Ascending aorta (tissue), 2 donors: ENCODE data around the gene FGF12. TPM values are rescaled to one million over a fixed set of nuclear protein-coding genes. Genes with fewer than 3 reads are reported as not detected.
A peak's percentile ranks its signal among the peaks of the same experiment; 100 is the strongest.
"Not testable (repeated sequence)": the region's sequence is repeated elsewhere in the genome, so short reads cannot be mapped to it uniquely, and the experiment has no call there.

Experiments
- DNase-seq, 2 donors: peaks; one replicate each; pipeline ENCODE4 v3.0.0-alpha.2; 2019; ENCODE audit warnings: low spot score in 2 of 2
- H3K27ac ChIP-seq, 2 donors: fragments of 200-600 bp; sonication (generic); one replicate each; pipeline ENCODE4 v1.5.1; 2016 to 2017; ENCODE audit warnings: mild to moderate bottlenecking in 1 of 2
- H3K27me3 ChIP-seq: fragments of 200-600 bp; sonication (generic); one replicate; pipeline ENCODE4 v1.5.1; 2017
- H3K36me3 ChIP-seq, 2 donors: fragments of 200-600 bp; sonication (generic); one replicate each; pipeline ENCODE4 v1.5.1; 2016
- H3K4me1 ChIP-seq, 2 donors: fragments of 200-600 bp; sonication (generic); one replicate each; pipeline ENCODE4 v1.5.1; 2016 to 2017; ENCODE audit warnings: mild to moderate bottlenecking in 1 of 2
- H3K4me3 ChIP-seq, 2 donors: fragments of 200-600 bp; sonication (generic); one replicate each; pipeline ENCODE4 v1.5.1; 2016 to 2017; ENCODE audit warnings: mild to moderate bottlenecking in 1 of 2
- H3K9me3 ChIP-seq, 2 donors: fragments of 200-600 bp; sonication (generic); one replicate each; pipeline ENCODE4 v1.5.1; 2016
- CTCF ChIP-seq, 3 experiments: fragments of 200-600 bp in 2 of 3; fragments of 450-650 bp in 1 of 3; sonication (generic) in 2 of 3; IDR thresholded peaks; one replicate each; pipeline ENCODE4 v1.5.1; 2016 to 2019; ENCODE audit warnings: antibody characterized with exemption in 3 of 3, mild to moderate bottlenecking in 1 of 3, moderate library complexity in 1 of 3
- intact Hi-C: fragments of 100-400 bp; cut with DNase I; formaldehyde crosslinking; loops from one replicate; pipeline ENCODE4 v1.15.1; 2023
- total RNA-seq: library from RNA; depleted of rRNA; stranded (reverse); fragments of >200 nt; gene quantifications from one replicate; pipeline ENCODE4 v1.1.0, GENCODE V29; 2016

Gene FGF12
- total RNA-seq, 1 donor from 2014 or later, result 0.43 TPM

DNA sequence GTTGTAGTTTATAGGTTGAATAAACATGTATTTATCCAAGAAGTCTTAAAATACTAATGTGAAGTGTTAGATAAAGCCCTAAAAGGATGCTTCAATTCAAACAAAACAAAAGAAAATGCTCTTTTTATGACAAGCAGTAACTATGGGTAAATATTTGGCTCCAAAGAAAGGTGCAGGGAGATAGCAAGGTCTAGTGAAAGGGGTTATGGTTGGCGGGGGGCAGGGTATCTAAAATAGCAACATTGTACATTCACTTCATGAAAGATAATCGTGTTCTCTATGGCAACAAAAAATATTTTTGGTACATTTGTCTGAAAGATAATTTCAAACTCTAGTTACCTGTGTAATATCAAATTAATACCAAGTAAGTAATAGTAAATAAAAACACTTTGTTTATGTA, 149.5 kb downstream of the FGF12 start:
- Histone ChIP-seq H3K27me3 (no peaks in the 10 kb centered on the region), H3K36me3 (no peaks in the 10 kb centered on the region), H3K4me1 (no peaks in the 10 kb centered on the region), H3K9me3 (no peaks in the 10 kb centered on the region), H3K27ac (no peak overlapping the region), H3K4me3 (no peak overlapping the region)
- TF ChIP-seq CTCF (IDR thresholded peaks at IDR 0.05), result no peak
- intact Hi-C loops, result no loop called here
- no peak for DNase-seq

GRCh38 chr3:192577271-192577670, 150.1 kb downstream of the FGF12 start:
- intact Hi-C loops, result no loop called here
- no peak overlapping the region for H3K27ac ChIP-seq
- no peaks in the 10 kb centered on the region for H3K9me3 ChIP-seq
- no peaks in the 10 kb centered on the region for H3K36me3 ChIP-seq
- no peaks in the 10 kb centered on the region for H3K4me1 ChIP-seq
- no peak for TF ChIP-seq CTCF (IDR thresholded peaks at IDR 0.05)
- H3K4me3 ChIP-seq, result no peak overlapping the region
- no peak for DNase-seq
- no peaks in the 10 kb centered on the region for H3K27me3 ChIP-seq

GRCh38 chr3:192576704-192577103, 150.6 kb downstream of the FGF12 start:
- H3K4me1 ChIP-seq, H3K4me3 ChIP-seq: not testable (repeated sequence)

GRCh38 chr3:192575879-192576506, 151.3 kb downstream of the FGF12 start:
- TF ChIP-seq CTCF (IDR thresholded peaks at IDR 0.05), result no peak
- Histone ChIP-seq H3K4me3 (no peak overlapping the region), H3K4me1 (no peaks in the 10 kb centered on the region), H3K27me3 (no peaks in the 10 kb centered on the region), H3K36me3 (no peaks in the 10 kb centered on the region), H3K27ac (no peak overlapping the region), H3K9me3 (no peaks in the 10 kb centered on the region)
- intact Hi-C loops, result no loop called here
- no peak for DNase-seq

More at GRCh38 chr3:192576704-192577103, 150.6 kb downstream of the FGF12 start:
- DNase-seq, H3K36me3 ChIP-seq, H3K27me3 ChIP-seq, H3K9me3 ChIP-seq, intact Hi-C loops, H3K27ac ChIP-seq: not testable (repeated sequence)

GRCh38 chr3:192573240-192573639, 154.1 kb downstream of the FGF12 start:
- Histone ChIP-seq H3K36me3 (no peaks in the 10 kb centered on the region), H3K27ac (no peak overlapping the region), H3K4me3 (no peak overlapping the region), H3K27me3 (no peaks in the 10 kb centered on the region), H3K4me1 (no peaks in the 10 kb centered on the region), H3K9me3 (no peaks in the 10 kb centered on the region)
- DNase-seq, result no peak
- intact Hi-C loops, result no loop called here
- no peak for TF ChIP-seq CTCF (IDR thresholded peaks at IDR 0.05)

GRCh38 chr3:192570821-192571791, 156.2 kb downstream of the FGF12 start:
- Histone ChIP-seq H3K9me3 (no peaks in the 10 kb centered on the region), H3K4me1 (no peaks in the 10 kb centered on the region), H3K4me3 (peak overlapping the region; percentile 55 to 64), H3K27me3 (no peaks in the 10 kb centered on the region), H3K27ac (peak overlapping the region; percentile 24 to 51), H3K36me3 (no peaks in the 10 kb centered on the region)
- no peak for TF ChIP-seq CTCF (IDR thresholded peaks at IDR 0.05)
- intact Hi-C loops, result no loop called here
- peak in 1 of 2 donors; percentile 78 for DNase-seq
